OCI-LY3 (cell line): ENCODE data around the gene OR2AT4.
"Not testable (repeated sequence)": the region's sequence is repeated elsewhere in the genome, so short reads cannot be mapped to it uniquely, and the experiment has no call there.

ENCODE experiments used
- H2AFZ ChIP-seq: fragments of 200-600, 300-600 bp; shearing (Covaris generic); 2 replicates; pipeline ENCODE4 v1.6.0; 2014; ENCODE audit warnings: antibody characterized with exemption, low read depth, low read length
- H3K27ac ChIP-seq: fragments of 200-600, 300-600 bp; sonication (generic); 2 replicates; pipeline ENCODE4 v1.5.1; 2014; ENCODE audit warnings: mild to moderate bottlenecking, low read length, moderate library complexity, mixed read lengths
- H3K27me3 ChIP-seq: fragments of 200-600, 300-600 bp; sonication (generic); 2 replicates; pipeline ENCODE4 v1.6.1; 2014; ENCODE audit warnings: low read depth, low read length, mixed read lengths
- H3K36me3 ChIP-seq: fragments of 200-600, 300-600 bp; sonication (generic); replicated peaks from 2 replicates; pipeline ENCODE3; 2014; ENCODE audit warnings: low read depth, low read length, mixed read lengths
- H3K4me1 ChIP-seq: fragments of 300-600, 200-600 bp; sonication (generic); 2 replicates; pipeline ENCODE4 v1.6.1; 2014; ENCODE audit warnings: low read length, mixed read lengths
- H3K4me2 ChIP-seq: fragments of 200-600, 300-600 bp; sonication (generic); 2 replicates; pipeline ENCODE4 v1.6.1; 2014; ENCODE audit warnings: low read length, mixed read lengths
- H3K4me3 ChIP-seq: fragments of 300-600, 200-600 bp; sonication (generic); 2 replicates; pipeline ENCODE4 v1.5.1; 2014; ENCODE audit warnings: antibody characterized with exemption, mild to moderate bottlenecking, low read length, moderate library complexity
- H3K79me2 ChIP-seq: fragments of 300-600, 200-600 bp; shearing (Covaris generic); 2 replicates; pipeline ENCODE4 v1.6.1; 2014; ENCODE audit warnings: mild to moderate bottlenecking, low read length, mixed read lengths
- H3K9ac ChIP-seq: fragments of 300-600, 200-600 bp; shearing (Covaris generic); 2 replicates; pipeline ENCODE4 v1.6.0; 2014; ENCODE audit warnings: mild to moderate bottlenecking, low read length, moderate library complexity
- H3K9me3 ChIP-seq: fragments of 200-600, 300-600 bp; shearing (Covaris generic); 2 replicates; pipeline ENCODE4 v1.6.1; 2014; ENCODE audit warnings: low read length, mixed read lengths; ENCODE audit not compliant: insufficient read depth
- H4K20me1 ChIP-seq: fragments of 200-600, 300-600 bp; sonication (generic); 2 replicates; pipeline ENCODE4 v1.6.1; 2016; ENCODE audit warnings: low read length, mixed read lengths; ENCODE audit not compliant: insufficient read depth
- CTCF ChIP-seq: fragments of 200-600, 300-600 bp; sonication (generic); IDR thresholded peaks from 2 replicates; pipeline ENCODE4 v1.5.1; 2014; ENCODE audit warnings: antibody characterized with exemption, low read length, low read depth
- EZH2phosphoT487 ChIP-seq: fragments of 200-600 bp; shearing (Covaris generic); IDR thresholded peaks from 2 replicates; pipeline ENCODE4 v1.6.1; 2018; ENCODE audit warnings: antibody characterized with exemption, mixed run types, low read depth

Gene OR2AT4

DNA sequence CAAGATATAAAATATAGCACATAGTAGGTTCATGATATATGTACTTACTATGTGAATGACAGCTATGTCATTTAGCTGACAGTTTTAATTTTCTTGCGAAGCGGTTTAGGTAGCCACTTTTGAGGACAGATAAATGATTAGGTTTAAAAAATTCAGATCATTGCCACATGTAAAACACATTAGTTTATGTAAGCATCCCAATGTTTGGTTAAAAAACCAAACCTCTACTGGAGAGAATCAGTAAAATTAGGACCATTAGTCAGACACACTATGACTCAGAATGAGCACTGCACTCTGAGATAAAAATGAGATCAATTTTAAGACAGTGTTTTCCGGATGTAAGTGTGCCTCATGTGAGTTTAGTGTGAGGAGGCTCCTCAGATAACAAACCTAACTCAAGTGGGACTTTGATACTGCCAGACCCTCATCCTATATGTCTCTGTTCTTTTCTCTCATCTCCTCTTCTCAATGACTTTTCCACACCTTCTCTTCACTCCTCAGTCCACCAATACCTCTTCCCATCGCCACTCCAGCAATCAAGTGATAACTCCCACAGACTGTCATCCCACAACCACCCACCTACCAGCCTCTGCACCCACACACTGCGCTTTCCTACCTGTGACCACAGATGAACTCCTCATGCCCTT, 6.8 kb upstream of the OR2AT4 start:
- Histone ChIP-seq H3K4me2 (peak overlapping the region; percentile 33), H3K79me2 (peaks cover 41% of the 10 kb centered on the region), H3K4me3 (peak overlapping the region; percentile 11)

DNA sequence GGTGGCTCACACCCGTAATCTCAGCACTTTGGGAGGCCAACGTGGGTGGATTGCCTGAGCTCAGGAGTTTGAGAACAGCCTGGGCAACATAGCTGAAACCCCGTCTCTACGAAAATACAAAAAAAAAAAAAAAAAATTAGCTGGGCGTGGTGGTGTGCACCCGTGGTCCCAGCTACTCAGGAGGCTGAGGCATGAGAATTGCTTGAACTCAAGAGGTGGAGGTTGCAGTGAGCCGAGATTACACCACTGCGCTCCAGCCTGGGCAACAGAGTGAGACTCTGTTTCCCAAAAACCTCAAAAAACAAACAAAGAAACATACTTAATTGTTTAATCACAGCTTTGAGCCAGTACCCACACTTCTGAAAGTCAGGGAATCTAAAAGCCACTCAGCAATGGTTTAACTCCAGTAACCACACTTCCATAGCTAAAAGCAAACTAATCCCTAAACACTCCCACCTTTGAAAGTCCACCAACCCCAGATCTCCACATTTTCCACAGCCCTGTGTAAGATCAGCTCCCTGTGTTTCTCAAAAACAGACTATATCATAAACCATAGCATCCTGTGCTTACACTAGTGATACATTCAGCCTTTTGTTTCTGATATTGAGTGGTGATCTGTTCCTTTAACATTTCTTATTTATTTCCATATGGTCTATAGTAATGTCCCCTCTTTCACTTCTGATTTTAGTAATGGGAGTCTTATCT, 4.9 kb upstream of the OR2AT4 start:
- peak overlapping the region; percentile 75 for H3K4me3 ChIP-seq
- H4K20me1 ChIP-seq: no peaks in the 10 kb centered on the region
- H3K27ac ChIP-seq: peak overlapping the region; percentile 90
- H3K4me2 ChIP-seq: peak overlapping the region; percentile 84
- H3K9ac ChIP-seq: peak overlapping the region; percentile 70
- TF ChIP-seq CTCF: no peak
- no peak for TF ChIP-seq EZH2phosphoT487
- peaks cover 31% of the 10 kb centered on the region for H3K36me3 ChIP-seq
- no peaks in the 10 kb centered on the region for H3K27me3 ChIP-seq
- peaks cover 38% of the 10 kb centered on the region for H3K4me1 ChIP-seq
- H3K9me3 ChIP-seq: peaks cover 14% of the 10 kb centered on the region
- no peak overlapping the region for H2AFZ ChIP-seq
- H3K79me2 ChIP-seq: peaks cover 40% of the 10 kb centered on the region

More for the DNA sequence above, 6.8 kb upstream of the OR2AT4 start:
- Histone ChIP-seq H3K9me3 (peaks cover 14% of the 10 kb centered on the region), H2AFZ (no peak overlapping the region), H4K20me1 (no peaks in the 10 kb centered on the region), H3K4me1 (peaks cover 38% of the 10 kb centered on the region), H3K9ac (no peak overlapping the region), H3K36me3 (peaks cover 36% of the 10 kb centered on the region), H3K27ac (peak overlapping the region; percentile 28; the same call in 1 of the 2 replicates), H3K27me3 (no peaks in the 10 kb centered on the region)
- no peak for TF ChIP-seq CTCF
- no peak for TF ChIP-seq EZH2phosphoT487

DNA sequence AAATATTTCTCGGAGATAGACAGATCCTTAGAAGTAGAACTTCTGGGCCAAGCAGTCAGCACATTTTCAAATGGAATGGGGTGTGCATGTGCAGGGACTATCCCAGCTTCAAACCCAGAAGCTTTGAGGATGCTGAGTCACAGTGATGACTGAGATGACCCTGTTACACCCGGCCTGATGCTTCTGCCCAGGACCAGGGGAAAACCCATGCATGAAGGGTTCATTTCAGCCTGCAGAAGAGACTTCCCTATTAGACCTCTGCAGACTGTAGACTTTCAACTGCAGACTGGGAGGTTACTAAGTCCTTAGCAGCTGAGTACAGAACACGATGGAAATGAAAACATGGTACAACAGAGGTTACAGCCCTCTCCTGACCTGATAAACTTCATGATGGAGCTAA, 3.6 kb upstream of the OR2AT4 start:
- TF ChIP-seq CTCF (no peak), EZH2phosphoT487 (no peak)
- H3K79me2 ChIP-seq: peaks cover 32% of the 10 kb centered on the region

GRCh38 chr11:75099635-75100034, 3.0 kb upstream of the OR2AT4 start:
- H3K9me3 ChIP-seq: peaks cover 10% of the 10 kb centered on the region

More for the DNA sequence above, 3.6 kb upstream of the OR2AT4 start:
- Histone ChIP-seq H3K36me3 (peaks cover 20% of the 10 kb centered on the region), H3K9ac (peak overlapping the region; percentile 70), H3K4me2 (peak overlapping the region; percentile 84), H3K4me1 (peaks cover 39% of the 10 kb centered on the region), H2AFZ (peak overlapping the region; percentile 22; the same call in 1 of the 2 replicates), H3K9me3 (peaks cover 10% of the 10 kb centered on the region), H4K20me1 (no peaks in the 10 kb centered on the region), H3K27ac (peak overlapping the region; percentile 90), H3K27me3 (no peaks in the 10 kb centered on the region), H3K4me3 (peak overlapping the region; percentile 75)

GRCh38 chr11:75098835-75099439, 2.3 kb upstream of the OR2AT4 start:
- H3K9me3 ChIP-seq, H3K27ac ChIP-seq, H4K20me1 ChIP-seq, H3K4me2 ChIP-seq, H3K27me3 ChIP-seq, H3K4me3 ChIP-seq, H2AFZ ChIP-seq, H3K9ac ChIP-seq: not testable (repeated sequence)
- Histone ChIP-seq H3K36me3 (peaks cover 15% of the 10 kb centered on the region), H3K4me1 (peaks cover 43% of the 10 kb centered on the region), H3K79me2 (peaks cover 28% of the 10 kb centered on the region)

More at GRCh38 chr11:75099635-75100034, 3.0 kb upstream of the OR2AT4 start:
- Histone ChIP-seq H3K9ac (peak overlapping the region; percentile 10; the same call in 1 of the 2 replicates), H3K36me3 (peaks cover 19% of the 10 kb centered on the region), H4K20me1 (no peaks in the 10 kb centered on the region), H3K79me2 (peaks cover 31% of the 10 kb centered on the region), H3K4me3 (no peak overlapping the region; the same call in 1 of the 2 replicates), H3K27ac (peak overlapping the region; percentile 90), H3K4me2 (peak overlapping the region; percentile 84), H3K4me1 (peaks cover 46% of the 10 kb centered on the region), H3K27me3 (no peaks in the 10 kb centered on the region), H2AFZ (no peak overlapping the region)
- TF ChIP-seq CTCF: no peak
- no peak for TF ChIP-seq EZH2phosphoT487
